Activated T-cell treated with anti-CD3 and anti-CD28 coated beads for 1 hour (primary cell): Measurements from ENCODE around the gene C21orf91.

Source experiments
- DNase-seq: peaks from one replicate; pipeline ENCODE4 v3.0.0-alpha.2; 2020; ENCODE audit warnings: low read depth

C21orf91 gene

GRCh38 chr21:17797967-17798366, 21.2 kb downstream of the C21orf91 start:
- no peak for DNase-seq

GRCh38 chr21:17796503-17796902, 22.7 kb downstream of the C21orf91 start:
- no peak for DNase-seq

- DNase-seq, result no peak
Observed at GRCh38 chr21:17796037-17796403, 23.1 kb downstream of the C21orf91 start.

- DNase-seq, result no peak
Observed at GRCh38 chr21:17795146-17796036, 23.8 kb downstream of the C21orf91 start.

- no peak for DNase-seq
Observed at GRCh38 chr21:17794518-17795145, 24.5 kb downstream of the C21orf91 start.

- DNase-seq, result no peak
Observed at GRCh38 chr21:17793246-17794123, 25.7 kb downstream of the C21orf91 start.

GRCh38 chr21:17789656-17790055, 29.5 kb downstream of the C21orf91 start:
- no peak for DNase-seq

GRCh38 chr21:17789069-17789468, 30.1 kb downstream of the C21orf91 start:
- no peak for DNase-seq

- no peak for DNase-seq
Observed at GRCh38 chr21:17786851-17787181, 32.3 kb downstream of the C21orf91 start.

- no peak for DNase-seq
Observed at GRCh38 chr21:17786071-17786850, 32.9 kb downstream of the C21orf91 start.

GRCh38 chr21:17785403-17785788, 33.8 kb downstream of the C21orf91 start:
- no peak for DNase-seq

GRCh38 chr21:17784604-17785402, 34.4 kb downstream of the C21orf91 start:
- DNase-seq, result no peak

- no peak for DNase-seq
Observed at GRCh38 chr21:17784180-17784598, 35.0 kb downstream of the C21orf91 start.

GRCh38 chr21:17783481-17784179, 35.5 kb downstream of the C21orf91 start:
- no peak for DNase-seq

- DNase-seq, result no peak
Observed at GRCh38 chr21:17783003-17783402, 36.2 kb downstream of the C21orf91 start.

- DNase-seq, result no peak
Observed at GRCh38 chr21:17782051-17782450, 37.1 kb downstream of the C21orf91 start.

- no peak for DNase-seq
Observed at GRCh38 chr21:17781524-17781923, 37.6 kb downstream of the C21orf91 start.

- no peak for DNase-seq
Observed at GRCh38 chr21:17780539-17780938, 38.6 kb downstream of the C21orf91 start.

- DNase-seq, result no peak
Observed at GRCh38 chr21:17779980-17780379, 39.2 kb downstream of the C21orf91 start.

- DNase-seq, result no peak
Observed at GRCh38 chr21:17779496-17779895, 39.7 kb downstream of the C21orf91 start.
